DMS153 treated with DMSO at 0.1 percent for 48 hours (cell line): ENCODE results near the gene ZDHHC8.

Source experiments
- DNase-seq: peaks from one replicate; lab custom pipeline; 2025; ENCODE audit not compliant: unreplicated experiment; lab: John Stamatoyannopoulos, UW

Gene ZDHHC8, protein sequence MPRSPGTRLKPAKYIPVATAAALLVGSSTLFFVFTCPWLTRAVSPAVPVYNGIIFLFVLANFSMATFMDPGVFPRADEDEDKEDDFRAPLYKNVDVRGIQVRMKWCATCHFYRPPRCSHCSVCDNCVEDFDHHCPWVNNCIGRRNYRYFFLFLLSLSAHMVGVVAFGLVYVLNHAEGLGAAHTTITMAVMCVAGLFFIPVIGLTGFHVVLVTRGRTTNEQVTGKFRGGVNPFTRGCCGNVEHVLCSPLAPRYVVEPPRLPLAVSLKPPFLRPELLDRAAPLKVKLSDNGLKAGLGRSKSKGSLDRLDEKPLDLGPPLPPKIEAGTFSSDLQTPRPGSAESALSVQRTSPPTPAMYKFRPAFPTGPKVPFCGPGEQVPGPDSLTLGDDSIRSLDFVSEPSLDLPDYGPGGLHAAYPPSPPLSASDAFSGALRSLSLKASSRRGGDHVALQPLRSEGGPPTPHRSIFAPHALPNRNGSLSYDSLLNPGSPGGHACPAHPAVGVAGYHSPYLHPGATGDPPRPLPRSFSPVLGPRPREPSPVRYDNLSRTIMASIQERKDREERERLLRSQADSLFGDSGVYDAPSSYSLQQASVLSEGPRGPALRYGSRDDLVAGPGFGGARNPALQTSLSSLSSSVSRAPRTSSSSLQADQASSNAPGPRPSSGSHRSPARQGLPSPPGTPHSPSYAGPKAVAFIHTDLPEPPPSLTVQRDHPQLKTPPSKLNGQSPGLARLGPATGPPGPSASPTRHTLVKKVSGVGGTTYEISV

DNA sequence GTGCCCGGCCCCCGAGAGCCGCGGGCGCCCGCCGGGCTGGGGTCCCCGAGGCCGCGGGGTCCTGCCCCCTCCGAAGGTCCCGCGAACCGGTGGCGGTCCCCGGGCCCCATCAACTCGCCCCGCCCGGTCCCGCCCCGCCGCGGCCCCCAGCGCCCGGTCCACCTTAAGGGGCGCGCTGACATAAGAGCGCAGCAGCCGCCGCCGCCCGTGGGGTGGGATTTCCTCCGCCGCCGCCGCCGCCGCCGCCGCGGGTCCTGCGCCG is at the start of gene ZDHHC8:
Gene ZDHHC8, plus strand, starts transcription at position 208 of the 262 bp plus-strand sequence. CDS start 144 bp downstream, outside the sequence.
- no peak for DNase-seq

DNA sequence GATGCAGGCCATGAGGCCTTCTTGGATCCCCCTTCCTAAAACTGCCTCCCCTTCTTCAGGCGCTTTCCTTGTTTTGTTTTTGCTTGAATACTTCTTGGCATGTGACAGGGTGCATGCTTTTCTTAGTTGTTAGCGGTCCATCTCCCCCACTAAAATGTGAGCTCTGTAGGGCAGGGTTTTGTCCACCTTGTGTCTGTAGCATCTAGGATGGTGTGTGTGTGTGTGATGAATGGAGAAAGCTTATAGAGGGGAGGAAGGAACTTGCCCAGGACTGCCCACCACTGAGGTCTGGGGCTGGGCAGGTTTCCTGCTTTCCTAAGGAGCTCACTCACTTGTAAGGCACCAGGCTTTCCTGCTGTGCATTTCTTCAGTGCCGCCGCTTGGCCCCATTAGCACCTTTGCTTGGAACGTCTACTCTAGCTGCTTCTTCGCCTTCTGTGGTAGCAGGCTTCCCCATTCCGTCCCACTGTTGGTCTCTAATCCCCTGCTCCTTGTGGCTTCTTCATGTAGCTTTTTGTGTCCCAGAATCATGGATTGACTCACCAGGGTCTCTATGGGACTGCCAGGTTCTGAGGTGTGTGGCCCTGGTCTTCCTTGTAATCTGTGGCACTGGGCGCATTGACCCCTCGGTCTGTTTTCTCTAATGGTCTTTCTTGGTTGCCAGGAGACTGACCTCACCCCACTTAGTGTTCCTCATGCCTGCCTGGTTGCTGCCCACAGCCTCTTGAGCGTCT is 48.3 kb upstream of the ZDHHC8 start:
- no peak for DNase-seq

DNA sequence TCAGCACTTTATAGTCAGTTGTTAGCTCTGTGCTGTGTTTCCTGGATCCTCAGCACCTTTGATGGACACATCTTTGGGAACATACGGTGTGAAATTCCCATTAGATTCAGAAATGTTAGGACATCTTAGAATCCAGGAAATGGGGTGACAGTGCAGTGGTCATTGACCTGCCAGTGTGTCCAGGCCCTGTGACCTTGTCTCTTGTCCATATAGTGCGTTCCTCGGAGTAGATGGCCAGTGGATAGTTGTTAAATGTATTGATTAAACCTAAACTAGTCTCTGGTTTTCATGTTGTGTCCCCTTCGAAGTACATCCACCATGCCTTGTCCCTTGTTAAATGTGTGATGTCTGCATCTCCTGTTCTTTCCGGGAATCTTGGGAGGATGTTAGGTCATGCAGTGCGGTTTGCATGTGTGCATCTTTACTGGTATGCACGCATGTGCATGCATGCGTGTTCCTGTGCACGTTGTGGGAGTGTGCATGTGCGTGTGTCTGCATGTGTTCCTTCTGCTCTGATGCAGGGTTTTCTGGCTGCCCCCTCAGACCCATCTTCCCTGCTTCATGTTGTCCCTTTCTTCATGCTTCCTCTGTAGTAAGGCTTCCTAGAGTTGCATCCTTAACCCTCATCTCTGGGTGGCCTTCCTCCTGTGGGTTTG is 47.6 kb upstream of the ZDHHC8 start:
- DNase-seq: no peak

DNA sequence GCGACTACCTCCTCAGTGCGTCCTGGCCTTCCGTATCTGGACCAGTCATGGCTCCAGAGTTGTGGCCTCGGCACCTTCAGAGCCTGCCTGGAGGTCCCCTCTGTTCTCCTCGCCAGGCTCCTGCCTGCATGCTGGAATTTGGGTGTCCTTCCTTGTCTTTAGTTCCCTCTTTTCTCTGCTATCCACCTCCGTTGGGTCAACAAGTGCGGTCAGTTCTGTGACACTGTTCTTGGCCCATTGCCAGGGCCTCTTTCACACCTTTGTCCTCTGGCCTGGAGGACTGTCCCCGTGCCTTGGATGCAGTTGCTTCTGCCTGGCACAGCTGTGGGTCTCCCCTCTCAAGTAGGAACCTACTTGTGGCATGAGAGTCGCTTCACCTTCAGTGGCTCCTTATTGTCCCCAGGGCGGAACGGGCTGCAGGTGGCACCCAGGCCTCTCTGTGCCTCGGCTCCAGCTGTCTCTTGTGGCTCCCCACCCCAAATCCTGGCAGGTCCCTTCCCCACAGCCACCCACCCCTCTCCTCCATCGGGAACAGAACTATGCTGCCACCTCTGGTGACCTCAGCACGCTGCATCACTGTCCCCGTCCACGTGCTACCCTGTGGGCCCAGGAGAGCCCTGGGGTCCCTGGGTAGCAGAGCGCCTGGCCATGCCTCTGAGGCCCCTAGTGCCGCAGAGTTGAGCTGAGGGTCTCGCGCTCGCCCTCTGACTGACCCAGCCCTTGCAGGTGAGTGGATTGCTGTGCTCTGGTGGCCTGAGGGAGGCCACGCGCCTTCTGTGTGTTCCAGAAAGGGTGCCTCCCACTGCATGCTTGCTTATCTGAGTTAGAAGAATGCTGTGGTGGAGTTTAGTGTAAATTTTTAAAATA is 46.8 kb upstream of the ZDHHC8 start:
- DNase-seq: no peak

DNA sequence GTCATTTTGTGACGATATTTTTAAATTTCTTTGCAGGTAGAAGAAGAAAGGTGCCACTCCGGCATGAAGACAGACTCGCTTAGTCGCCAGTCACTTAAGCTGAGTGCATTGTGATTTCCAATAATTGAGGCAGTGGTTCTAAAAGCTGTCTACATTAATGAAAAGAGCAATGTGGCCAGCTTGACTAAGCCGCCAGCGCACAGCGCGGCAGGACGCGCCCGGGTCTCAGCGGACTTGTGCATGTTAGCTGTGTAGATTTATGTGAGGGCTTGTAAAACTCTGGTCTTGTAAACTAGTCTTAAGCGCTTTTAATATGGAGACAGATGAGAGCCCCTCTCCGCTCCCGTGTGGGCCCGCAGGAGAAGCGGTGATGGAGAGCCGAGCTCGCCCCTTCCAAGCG is 46.0 kb upstream of the ZDHHC8 start:
- no peak for DNase-seq

DNA sequence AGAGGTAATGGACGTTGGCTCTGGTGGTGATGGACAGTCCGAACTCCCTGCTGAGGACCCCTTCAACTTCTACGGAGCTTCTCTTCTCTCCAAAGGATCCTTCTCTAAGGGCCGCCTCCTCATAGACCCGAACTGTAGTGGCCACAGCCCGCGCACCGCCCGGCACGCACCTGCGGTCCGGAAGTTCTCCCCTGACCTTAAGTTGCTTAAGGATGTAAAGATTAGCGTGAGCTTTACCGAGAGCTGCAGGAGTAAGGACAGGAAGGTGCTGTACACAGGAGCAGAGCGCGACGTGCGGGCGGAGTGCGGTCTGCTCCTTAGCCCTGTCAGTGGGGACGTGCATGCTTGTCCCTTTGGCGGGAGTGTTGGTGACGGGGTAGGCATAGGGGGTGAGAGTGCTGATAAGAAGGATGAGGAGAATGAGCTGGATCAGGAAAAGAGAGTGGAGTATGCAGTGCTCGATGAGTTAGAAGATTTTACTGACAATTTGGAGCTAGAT is 45.5 kb upstream of the ZDHHC8 start:
- no peak for DNase-seq

DNA sequence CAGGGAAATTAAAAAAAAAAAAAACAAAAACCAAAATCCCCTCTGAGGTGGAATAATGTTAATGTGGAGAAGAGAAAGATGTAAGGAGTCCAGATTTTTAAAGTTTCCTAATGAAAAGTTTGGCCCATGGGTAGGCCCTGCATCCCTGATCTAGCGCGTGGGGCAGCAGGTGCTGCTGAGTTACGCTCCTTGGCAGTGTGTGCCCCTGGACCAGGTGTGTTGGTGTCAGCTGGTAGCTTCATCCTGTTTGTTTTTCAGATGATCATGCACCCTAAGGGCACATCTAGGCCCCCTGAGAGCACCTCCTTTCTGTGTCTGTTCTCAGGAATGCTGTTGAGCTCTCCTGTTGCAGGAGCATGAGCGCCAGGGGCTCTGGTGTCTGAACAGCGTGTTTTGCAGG is 44.8 kb upstream of the ZDHHC8 start:
- DNase-seq: no peak

DNA sequence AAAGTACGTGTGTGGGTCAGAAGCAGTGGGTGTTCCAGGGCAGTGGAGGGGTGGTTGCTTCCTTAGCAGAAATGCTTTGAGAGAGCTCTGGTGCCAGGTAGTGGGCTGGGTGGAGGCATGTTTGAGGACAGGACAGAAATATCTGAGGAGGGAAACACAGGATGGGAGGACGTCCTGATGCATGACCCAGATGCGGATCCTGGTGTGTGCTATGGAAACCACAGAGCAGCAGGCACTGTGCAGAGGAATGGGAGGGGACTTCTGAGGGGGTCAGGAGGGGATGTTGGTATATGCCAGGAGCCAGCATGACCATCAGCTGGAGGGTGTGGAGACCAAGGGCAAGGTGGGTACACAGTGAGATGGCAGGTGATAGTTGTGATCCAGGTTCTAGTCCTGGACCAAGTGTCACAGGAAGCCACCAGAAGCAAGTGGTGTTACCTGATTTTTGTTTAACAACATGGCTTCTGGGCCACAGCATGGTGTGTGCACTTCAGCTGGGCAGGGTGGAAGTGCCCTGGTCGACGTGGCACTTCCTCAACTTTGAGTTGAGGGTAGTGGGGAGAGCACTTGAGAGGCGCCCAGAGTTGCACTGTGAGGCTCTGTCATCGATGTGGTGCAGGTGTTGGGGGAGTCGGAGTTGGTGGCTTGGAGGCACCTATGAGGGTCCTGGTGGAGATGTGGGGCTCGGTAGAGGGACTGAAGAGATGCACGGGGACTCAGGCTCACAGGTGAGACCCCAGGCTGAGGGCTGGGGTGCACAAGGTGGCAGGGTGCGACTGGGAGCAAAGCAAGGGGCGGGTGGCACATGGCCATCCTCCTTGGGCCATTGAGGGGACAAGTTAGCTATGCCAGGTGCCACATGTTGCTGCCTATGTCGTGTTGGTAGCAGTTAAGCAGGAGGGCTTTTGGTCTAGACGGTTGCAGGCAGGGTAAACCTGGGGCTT is 44.0 kb upstream of the ZDHHC8 start:
- no peak for DNase-seq

DNA sequence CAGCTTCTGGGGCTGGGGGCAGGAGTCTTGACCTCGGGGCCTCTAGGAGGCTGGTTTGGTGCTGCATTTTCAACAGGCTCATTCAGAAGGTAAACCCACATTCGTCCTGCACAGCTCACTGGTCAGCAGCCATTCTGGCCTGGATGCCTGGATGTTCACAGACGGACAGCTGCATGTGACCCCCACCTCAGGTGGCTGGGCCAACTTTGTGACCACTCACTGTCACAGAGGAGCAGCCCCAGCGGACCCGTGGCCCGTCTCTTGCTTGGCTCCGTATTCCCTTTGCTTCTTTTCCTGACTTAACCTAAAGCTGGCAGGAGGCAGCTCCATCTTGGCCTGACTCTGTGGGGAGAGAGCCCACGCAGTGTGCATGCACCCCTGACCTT is 43.3 kb upstream of the ZDHHC8 start:
- DNase-seq: no peak

DNA sequence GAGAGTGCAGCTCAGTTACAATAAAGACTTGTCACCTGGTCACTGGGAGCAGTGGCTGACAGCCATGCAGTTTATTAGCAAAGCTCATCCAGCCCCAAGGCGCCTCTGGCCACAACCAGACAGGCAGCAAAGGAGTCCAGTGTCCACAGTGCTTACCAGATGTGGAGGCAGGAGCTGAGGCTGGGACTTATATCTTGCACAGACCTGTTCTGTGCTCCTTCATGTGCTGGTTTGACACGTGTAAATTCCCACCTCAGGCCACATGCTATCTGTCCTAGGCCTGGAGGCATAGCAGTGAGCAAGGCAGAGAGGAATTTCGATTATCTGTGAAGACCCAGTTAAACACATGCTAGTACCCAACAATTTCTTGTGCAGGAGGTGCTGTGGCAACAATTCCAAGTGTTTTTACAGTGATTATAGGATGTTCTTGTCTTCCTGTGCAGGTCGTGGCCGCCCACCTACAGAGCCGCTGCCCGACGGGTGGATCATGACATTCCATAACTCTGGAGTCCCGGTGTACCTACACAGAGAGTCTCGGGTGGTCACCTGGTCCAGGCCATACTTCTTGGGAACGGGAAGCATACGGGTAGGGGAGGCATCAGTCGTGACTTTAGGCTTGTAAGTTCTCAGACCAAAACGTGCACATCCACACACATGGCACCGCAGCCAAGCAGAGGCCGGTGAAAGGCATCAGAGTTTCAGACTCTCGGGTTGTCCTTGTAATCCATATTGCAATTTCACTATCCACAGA is 42.2 kb upstream of the ZDHHC8 start:
- DNase-seq: no peak

DNA sequence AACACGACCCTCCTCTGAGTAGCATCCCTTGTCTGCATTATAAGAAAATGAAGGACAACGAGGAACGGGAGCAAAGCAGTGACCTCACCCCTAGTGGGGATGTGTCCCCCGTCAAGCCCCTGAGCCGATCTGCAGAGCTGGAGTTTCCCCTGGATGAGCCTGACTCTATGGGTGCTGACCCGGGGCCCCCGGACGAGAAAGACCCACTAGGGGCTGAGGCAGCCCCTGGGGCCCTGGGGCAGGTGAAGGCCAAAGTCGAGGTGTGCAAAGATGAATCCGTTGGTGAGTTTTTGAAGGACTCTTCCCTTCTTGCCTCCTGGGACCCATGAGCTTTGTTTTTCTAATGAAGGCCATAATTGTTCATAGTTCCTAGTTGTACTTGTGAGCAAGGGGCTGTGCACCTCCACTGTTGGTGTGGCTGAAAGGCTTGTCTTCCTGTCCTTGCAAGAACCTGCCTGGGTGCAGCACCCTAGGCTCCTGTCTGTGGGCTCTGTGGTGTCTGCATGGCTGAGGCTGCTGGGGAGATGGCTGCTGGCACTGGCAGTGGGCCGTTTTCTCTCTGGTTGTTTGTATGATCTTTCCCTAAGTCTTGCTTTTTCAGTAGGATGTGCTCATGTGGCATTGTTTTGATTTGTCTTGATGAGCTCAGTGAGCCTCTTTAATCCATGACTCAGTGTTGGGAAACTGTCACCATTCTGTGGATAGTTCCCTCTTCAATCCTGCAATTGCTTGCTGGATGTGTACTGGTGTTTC is 41.5 kb upstream of the ZDHHC8 start:
- no peak for DNase-seq

DNA sequence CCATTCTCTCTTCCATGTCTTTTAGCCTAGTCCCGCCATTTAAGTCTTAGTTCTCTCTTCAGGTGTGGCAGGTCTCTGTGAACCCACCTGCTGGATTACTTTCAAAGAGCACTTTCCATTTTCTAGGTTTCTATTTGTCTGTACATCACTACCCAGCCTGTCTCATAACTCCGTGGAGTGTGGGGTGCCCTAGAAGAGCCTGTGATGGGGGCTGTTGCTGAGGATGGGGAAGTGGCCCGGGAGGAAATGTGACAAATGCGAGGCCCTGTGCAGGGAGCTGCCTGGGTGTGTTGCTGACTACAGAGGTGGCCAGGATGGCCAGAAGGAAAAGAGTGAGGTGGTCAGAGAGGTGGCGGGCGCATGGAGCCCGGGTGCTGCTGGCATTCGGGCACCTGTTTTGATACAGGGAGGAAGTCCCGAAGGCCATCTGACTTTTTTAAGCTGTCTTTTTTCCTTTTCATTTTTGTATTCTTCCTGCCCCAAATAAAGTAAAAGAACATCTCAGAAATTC is 40.8 kb upstream of the ZDHHC8 start:
- DNase-seq: no peak

DNA sequence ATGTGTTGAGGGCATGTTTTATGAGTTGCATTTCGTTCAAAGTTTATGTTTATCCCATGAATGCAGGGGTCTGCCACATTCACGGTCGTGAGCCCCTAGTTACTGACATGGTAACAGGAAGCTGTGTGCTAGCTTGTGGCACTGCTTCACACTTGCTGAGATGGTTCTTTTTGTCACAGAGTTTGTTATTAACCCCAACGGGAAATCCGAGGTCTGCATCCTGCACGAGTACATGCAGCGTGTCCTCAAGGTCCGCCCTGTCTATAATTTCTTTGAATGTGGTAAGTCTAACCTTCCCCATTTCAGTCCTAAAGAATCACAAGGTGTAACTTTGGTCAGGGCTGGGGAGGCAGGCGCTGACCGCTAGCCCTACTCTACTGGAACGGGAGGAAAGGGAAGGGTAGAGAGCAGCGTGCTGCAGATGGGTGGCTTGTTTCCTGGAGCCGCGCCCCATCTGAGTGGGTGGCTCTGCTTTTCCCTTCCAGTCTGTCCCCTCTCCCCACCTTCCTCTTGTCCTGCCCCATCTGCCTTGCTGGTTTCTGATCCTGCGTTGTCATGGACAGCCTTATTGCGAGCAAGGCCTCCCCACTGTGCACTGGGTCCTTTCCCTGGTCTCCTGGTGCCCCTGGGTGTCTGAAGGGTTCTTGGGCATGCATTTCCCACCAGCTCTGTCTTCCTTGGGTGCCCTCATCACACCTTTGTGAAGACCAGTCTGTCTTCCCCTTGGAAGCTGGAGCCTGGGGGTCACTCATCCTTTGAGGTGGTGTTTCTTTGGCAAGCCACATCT is 39.7 kb upstream of the ZDHHC8 start:
- no peak for DNase-seq

DNA sequence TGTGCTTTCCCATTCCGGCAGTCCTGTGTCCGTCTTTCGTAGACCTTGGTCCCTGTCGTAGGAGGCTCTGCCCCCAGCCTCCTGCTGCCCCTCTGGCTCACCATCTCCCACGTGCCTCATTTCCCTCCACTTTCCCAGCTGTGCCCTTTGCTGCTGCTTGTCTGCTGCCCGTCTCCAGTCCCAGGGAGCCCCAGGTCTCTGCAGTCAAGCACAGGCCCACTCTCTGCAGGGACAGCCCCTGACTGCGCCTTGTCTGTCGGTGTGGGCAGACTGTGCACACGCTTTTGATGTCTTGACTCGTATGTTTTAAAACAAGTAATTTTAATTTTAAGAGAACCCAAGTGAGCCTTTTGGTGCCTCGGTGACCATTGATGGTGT is 39.1 kb upstream of the ZDHHC8 start:
- DNase-seq: no peak

DNA sequence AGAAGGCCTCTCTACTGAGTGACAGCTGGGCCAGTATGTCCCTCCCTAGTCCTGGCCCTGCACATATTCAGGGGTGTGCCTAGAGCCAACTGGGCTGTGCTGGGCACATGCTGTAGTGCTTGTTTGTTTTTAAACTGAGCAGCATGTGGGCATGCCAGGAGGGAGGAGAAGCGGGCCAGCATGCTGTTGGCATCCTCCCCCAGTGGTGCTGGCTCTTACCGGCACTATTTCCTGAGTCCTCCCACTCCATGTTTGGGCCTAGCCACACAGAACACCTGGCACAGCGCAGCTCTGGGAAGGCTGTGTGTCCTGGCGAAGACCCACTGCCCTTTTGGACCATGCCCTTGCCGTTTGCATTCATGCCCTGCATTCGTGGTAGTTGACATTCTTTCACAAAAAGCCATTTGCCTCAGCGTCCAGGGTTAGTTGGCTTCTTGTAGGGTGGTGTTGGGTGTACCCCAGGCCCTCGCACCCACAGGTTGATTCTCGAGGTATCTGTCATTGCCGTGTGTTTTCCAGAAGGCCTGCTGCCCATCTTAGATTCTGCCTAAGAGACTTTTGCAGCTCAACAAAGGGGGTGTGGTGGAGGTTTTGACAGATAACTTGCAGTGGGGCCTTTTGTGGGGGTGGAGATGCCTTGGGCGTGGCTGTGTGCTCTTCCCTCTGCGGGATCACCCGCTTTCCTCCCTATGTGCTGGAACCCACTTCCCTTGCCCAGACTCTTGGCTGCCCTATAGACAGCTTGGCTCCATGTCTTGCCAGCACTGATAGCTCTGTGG is 38.0 kb upstream of the ZDHHC8 start:
- no peak for DNase-seq

DNA sequence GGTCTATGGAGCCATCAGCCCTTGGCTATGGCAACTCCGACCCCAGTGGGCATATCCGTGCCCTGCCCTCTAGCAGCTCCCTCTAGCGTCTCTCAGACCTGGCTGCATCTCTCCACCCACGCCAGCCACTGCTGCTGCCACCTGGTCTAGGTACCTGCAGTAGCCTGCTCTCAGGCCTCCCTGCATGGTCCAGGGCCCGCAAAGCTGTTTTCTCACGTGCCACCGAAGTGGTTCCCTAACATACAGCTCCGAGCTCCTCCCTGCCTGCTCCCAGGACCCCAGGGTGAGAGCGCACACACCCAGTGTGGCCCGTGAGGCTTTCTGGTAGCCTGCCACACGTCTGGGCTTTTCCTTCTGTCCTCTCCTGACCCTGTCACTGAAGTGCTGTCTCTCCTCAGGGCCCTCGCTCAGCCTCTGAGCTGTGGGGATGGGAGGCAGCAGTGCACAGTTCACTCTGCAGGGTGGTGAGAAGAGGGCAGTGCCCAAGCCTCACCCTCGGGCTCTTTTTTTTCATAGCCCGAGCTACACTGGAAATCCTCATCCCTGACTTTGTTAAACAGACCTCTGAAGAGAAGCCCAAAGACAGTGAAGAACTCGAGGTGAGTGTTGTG is 37.3 kb upstream of the ZDHHC8 start:
- no peak for DNase-seq
